ENCODE data around the gene TMEM132C. TPM values are rescaled to one million over a fixed set of nuclear protein-coding genes. Genes with fewer than 3 reads are reported as not detected.

Gene TMEM132C
- total RNA-seq, 1 donor from 2014 or later = 3.9 TPM

DNA sequence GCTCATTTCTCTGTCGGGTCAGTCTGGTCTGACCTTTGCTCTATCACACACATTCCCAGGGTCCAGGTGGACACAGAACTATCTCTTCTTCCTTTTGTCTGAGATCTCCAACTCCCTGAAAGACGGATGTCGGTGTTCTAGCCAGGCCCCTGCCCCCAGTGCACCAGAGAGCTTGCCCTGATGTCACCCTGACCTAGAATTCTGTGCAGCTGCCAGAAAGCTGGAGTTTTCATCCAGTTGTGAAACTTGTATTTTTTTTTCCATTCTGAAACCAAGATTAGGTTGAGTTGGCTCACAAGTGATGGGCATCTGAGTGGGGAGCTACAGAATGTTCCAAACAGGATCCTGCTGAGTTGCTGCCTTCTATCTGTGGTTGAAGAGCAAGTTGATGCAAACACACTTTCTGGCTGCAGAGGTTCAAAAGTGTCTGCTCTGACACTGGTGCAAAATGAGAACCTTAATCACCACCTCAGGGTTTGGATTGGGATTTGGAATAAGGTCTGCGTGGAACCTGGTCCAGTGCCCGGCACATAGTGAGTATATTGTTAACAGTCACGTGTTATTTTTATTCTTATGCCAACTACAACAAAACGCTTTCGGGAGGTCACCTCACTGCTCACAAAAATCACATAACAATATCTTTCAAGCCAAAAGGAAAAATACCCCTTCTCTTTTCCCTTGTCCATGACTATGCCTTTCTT is 345.3 kb downstream of the TMEM132C start:
- TF ChIP-seq, protein P1, sequence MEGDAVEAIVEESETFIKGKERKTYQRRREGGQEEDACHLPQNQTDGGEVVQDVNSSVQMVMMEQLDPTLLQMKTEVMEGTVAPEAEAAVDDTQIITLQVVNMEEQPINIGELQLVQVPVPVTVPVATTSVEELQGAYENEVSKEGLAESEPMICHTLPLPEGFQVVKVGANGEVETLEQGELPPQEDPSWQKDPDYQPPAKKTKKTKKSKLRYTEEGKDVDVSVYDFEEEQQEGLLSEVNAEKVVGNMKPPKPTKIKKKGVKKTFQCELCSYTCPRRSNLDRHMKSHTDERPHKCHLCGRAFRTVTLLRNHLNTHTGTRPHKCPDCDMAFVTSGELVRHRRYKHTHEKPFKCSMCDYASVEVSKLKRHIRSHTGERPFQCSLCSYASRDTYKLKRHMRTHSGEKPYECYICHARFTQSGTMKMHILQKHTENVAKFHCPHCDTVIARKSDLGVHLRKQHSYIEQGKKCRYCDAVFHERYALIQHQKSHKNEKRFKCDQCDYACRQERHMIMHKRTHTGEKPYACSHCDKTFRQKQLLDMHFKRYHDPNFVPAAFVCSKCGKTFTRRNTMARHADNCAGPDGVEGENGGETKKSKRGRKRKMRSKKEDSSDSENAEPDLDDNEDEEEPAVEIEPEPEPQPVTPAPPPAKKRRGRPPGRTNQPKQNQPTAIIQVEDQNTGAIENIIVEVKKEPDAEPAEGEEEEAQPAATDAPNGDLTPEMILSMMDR (IDR thresholded peaks at IDR 0.05) = no peak
- TF ChIP-seq EZH2phosphoT487 (IDR thresholded peaks at IDR 0.05) = no peak
- TF ChIP-seq EZH2 (IDR thresholded peaks at IDR 0.05) = no peak
- Histone ChIP-seq H3K4me2 (no peak overlapping the region), H2AFZ (replicated peaks) (no peak overlapping the region), H3K4me1 (no peaks in the 10 kb centered on the region), H3K79me2 (ENCODE audit: low read depth) (no peaks in the 10 kb centered on the region), H3K27me3 (no peaks in the 10 kb centered on the region), H3K9me3 (ENCODE audit: low read depth) (no peaks in the 10 kb centered on the region), H3K4me3 (no peak overlapping the region), H3F3A (ENCODE audit: low read depth) (no peaks in the 10 kb centered on the region), H3K9ac (no peak overlapping the region), H4K20me1 (ENCODE audit: low read depth) (peaks cover 10% of the 10 kb centered on the region), H3K27ac (no peak overlapping the region), H3K36me3 (no peaks in the 10 kb centered on the region)
- Mint-ChIP-seq H3K27me3 (ENCODE audit: insufficient read depth, low read depth) (peaks cover 7% of the 10 kb centered on the region), H3K4me3 (no peak overlapping the region), H3K9me3 (no peaks in the 10 kb centered on the region), H3K27ac (peak overlapping the region; percentile 10), H3K4me1 (peaks cover 26% of the 10 kb centered on the region), H3K36me3 (peaks cover 49% of the 10 kb centered on the region)
- no peak for DNase-seq (ENCODE audit: low spot score)

DNA sequence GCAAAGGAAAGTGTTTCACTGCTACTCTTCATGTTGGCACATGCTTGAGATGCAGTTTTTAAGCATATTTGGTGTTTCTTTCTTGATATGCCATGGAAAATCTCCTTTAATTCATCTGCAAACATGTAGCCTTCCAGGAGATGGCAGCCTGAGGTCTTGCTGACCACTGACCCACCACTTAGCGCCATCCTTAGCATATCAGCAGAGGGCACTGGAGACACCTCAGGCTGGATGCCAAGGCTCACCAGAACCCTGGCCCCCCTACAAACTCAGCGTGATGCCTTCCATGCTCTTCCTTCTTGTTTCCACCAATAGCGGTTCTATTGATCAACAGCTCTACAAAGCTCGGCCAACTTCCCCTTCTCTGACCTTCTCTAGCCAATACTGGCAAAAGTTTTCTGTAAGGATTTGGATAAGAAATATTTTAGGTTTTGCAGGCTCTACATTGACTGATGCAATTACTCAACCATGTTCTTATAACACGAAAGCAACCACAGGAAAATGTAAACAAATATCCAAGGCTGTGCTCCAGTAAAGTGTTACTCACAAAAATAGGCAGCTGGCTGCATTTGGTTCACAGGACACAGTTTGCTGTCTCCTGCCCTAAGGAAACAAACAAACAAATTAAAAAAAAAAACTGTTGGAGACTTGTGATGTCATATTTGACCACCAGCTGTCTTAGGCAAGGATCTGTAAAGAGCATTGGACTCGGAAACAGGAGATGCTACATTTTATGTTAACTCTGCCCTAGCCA is 347.0 kb downstream of the TMEM132C start:
- no peaks in the 10 kb centered on the region for H3F3A ChIP-seq (ENCODE audit: low read depth)
- peak; percentile 56 for DNase-seq (ENCODE audit: low spot score)
- no peak for TF ChIP-seq EZH2 (IDR thresholded peaks at IDR 0.05)
- TF ChIP-seq, protein P1 (IDR thresholded peaks at IDR 0.05) = peak; percentile 54
- no peaks in the 10 kb centered on the region for H3K79me2 ChIP-seq (ENCODE audit: low read depth)
- Mint-ChIP-seq H3K27me3 (ENCODE audit: insufficient read depth, low read depth) (peaks cover 7% of the 10 kb centered on the region), H3K4me3 (no peak overlapping the region), H3K36me3 (peaks cover 58% of the 10 kb centered on the region), H3K9me3 (no peaks in the 10 kb centered on the region), H3K4me1 (peaks cover 17% of the 10 kb centered on the region), H3K27ac (no peak overlapping the region)
- peaks cover 3% of the 10 kb centered on the region for H3K4me1 ChIP-seq
- no peak overlapping the region for H2AFZ ChIP-seq (replicated peaks)
- H3K27me3 ChIP-seq = no peaks in the 10 kb centered on the region
- peaks cover 3% of the 10 kb centered on the region for H4K20me1 ChIP-seq (ENCODE audit: low read depth)
- H3K9ac ChIP-seq = no peak overlapping the region
- no peak overlapping the region for H3K27ac ChIP-seq
- H3K9me3 ChIP-seq (ENCODE audit: low read depth) = no peaks in the 10 kb centered on the region
- no peak overlapping the region for H3K4me3 ChIP-seq
- H3K4me2 ChIP-seq = no peak overlapping the region
- no peaks in the 10 kb centered on the region for H3K36me3 ChIP-seq

DNA sequence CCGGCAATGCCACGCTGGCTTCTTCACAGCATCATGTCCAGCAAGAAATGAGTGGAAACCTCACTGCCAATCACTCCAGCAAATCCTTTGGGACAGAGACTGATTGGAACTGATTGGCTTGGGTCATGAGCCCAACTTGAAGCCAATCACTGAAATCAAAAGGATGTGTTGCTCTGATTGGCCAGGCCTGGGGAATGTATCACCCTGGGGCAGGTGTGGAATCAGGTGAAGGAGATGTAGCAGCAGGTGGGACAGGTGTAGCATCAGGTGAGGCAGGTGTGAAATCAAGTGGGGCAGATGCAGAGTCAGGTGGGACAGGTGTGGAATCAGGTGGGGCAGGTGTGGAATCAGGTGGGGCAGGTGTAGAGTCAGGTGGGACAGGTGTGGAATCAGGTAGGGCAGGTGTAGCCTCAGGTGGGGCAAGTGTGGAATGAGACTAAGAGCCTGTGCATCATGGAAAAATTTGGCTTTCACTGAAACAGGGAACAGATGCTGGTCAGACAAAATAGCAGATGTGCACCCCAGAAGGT is 350.4 kb downstream of the TMEM132C start:
- Mint-ChIP-seq H3K9me3 (no peaks in the 10 kb centered on the region), H3K36me3 (peaks cover 69% of the 10 kb centered on the region), H3K27me3 (ENCODE audit: insufficient read depth, low read depth) (peaks cover 7% of the 10 kb centered on the region), H3K27ac (no peak overlapping the region), H3K4me3 (no peak overlapping the region), H3K4me1 (peaks cover 6% of the 10 kb centered on the region)
- H3K9ac ChIP-seq = no peak overlapping the region
- H3K27ac ChIP-seq = no peak overlapping the region
- TF ChIP-seq, protein P1 (IDR thresholded peaks at IDR 0.05) = no peak
- no peak for TF ChIP-seq EZH2 (IDR thresholded peaks at IDR 0.05)
- no peak for TF ChIP-seq EZH2phosphoT487 (IDR thresholded peaks at IDR 0.05)
- no peak for DNase-seq (ENCODE audit: low spot score)
- H3K9me3 ChIP-seq (ENCODE audit: low read depth) = no peaks in the 10 kb centered on the region
- no peak overlapping the region for H2AFZ ChIP-seq (replicated peaks)
- no peak overlapping the region for H3K4me2 ChIP-seq
- H4K20me1 ChIP-seq (ENCODE audit: low read depth) = no peaks in the 10 kb centered on the region
- no peaks in the 10 kb centered on the region for H3K36me3 ChIP-seq
- peaks cover 7% of the 10 kb centered on the region for H3K4me1 ChIP-seq
- H3K79me2 ChIP-seq (ENCODE audit: low read depth) = no peaks in the 10 kb centered on the region
- no peaks in the 10 kb centered on the region for H3K27me3 ChIP-seq
- H3F3A ChIP-seq (ENCODE audit: low read depth) = no peaks in the 10 kb centered on the region
- no peak overlapping the region for H3K4me3 ChIP-seq
